Right atrium auricular region (tissue), 2 donors: Measurements from ENCODE around the gene MFSD6. TPM values are rescaled to one million over a fixed set of nuclear protein-coding genes. Genes with fewer than 3 reads are reported as not detected.
"Not testable (repeated sequence)": the region's sequence is repeated elsewhere in the genome, so short reads cannot be mapped to it uniquely, and the experiment has no call there.

ENCODE experiments used
- DNase-seq: peaks from one replicate; pipeline ENCODE4 v3.0.0-alpha.2; 2019; ENCODE audit warnings: low spot score
- H3K27ac ChIP-seq, 2 donors: fragments of 200-600 bp; sonication (generic); 1 replicate in 1 of 2; 2 replicates in 1 of 2; pipeline ENCODE4 v1.5.1; 2016 to 2019
- H3K27me3 ChIP-seq, 2 donors: fragments of 200-600 bp; sonication (generic); one replicate each; pipeline versions ENCODE4 v1.5.1 to v1.6.0; 2017 to 2019
- H3K36me3 ChIP-seq: fragments of 200-600 bp; sonication (generic); one replicate; pipeline ENCODE4 v1.5.1; 2016
- H3K4me1 ChIP-seq, 2 donors: fragments of 200-600 bp; sonication (generic); one replicate each; pipeline versions ENCODE4 v1.5.1 to v1.6.0; 2017 to 2019
- H3K4me3 ChIP-seq, 2 donors: fragments of 200-600 bp; sonication (generic); 1 replicate in 1 of 2; 2 replicates in 1 of 2; pipeline ENCODE4 v1.5.1; 2017 to 2019; ENCODE audit warnings: mild to moderate bottlenecking in 1 of 2, moderate library complexity in 1 of 2
- H3K9me3 ChIP-seq, 2 donors: fragments of 200-600 bp; sonication (generic); one replicate each; pipeline ENCODE4 v1.5.1; 2019
- CTCF ChIP-seq, 2 donors: fragments of 200-600 bp; sonication (generic); IDR thresholded peaks; one replicate each; pipeline ENCODE4 v1.5.1; 2019; ENCODE audit warnings: antibody characterized with exemption in 2 of 2
- total RNA-seq, 2 donors: library from RNA; depleted of rRNA; stranded (reverse); fragments of >200 nt; gene quantifications; one replicate each; pipeline ENCODE4 v1.1.0, GENCODE V29; 2016

The MFSD6 gene
- total RNA-seq, 2 donors from 2014 or later: 57.2 to 72.7 TPM

- TF ChIP-seq CTCF (IDR thresholded peaks at IDR 0.05): no peak
- Histone ChIP-seq H3K4me1 (peaks cover 0 to 10% of the 10 kb centered on the region in 2 donors), H3K36me3 (peaks cover 18% of the 10 kb centered on the region), H3K4me3 (no peak overlapping the region), H3K27me3 (no peaks in the 10 kb centered on the region), H3K9me3 (no peaks in the 10 kb centered on the region), H3K27ac (no peak overlapping the region)
- no peak for DNase-seq
Observed at GRCh38 chr2:190490502-190490901, 82.3 kb downstream of the MFSD6 start.

- DNase-seq: no peak
- H3K36me3 ChIP-seq: peaks cover 18% of the 10 kb centered on the region
- H3K4me1 ChIP-seq: no peaks in the 10 kb centered on the region
- no peak overlapping the region for H3K27ac ChIP-seq
- TF ChIP-seq CTCF (IDR thresholded peaks at IDR 0.05): no peak
- H3K9me3 ChIP-seq: no peaks in the 10 kb centered on the region
- no peaks in the 10 kb centered on the region for H3K27me3 ChIP-seq
- H3K4me3 ChIP-seq: no peak overlapping the region
Observed at GRCh38 chr2:190493095-190493494, 84.9 kb downstream of the MFSD6 start.

GRCh38 chr2:190494600-190495227, 86.6 kb downstream of the MFSD6 start:
- not testable (repeated sequence) for H3K27me3 ChIP-seq, H3K36me3 ChIP-seq, H3K4me1 ChIP-seq, H3K4me3 ChIP-seq, H3K27ac ChIP-seq, H3K9me3 ChIP-seq, DNase-seq

GRCh38 chr2:190497428-190497827, 89.3 kb downstream of the MFSD6 start:
- Histone ChIP-seq H3K27me3 (no peaks in the 10 kb centered on the region), H3K27ac (no peak overlapping the region), H3K4me1 (no peaks in the 10 kb centered on the region), H3K9me3 (no peaks in the 10 kb centered on the region), H3K4me3 (no peak overlapping the region), H3K36me3 (peaks cover 9% of the 10 kb centered on the region)
- no peak for TF ChIP-seq CTCF (IDR thresholded peaks at IDR 0.05)
- DNase-seq: no peak

GRCh38 chr2:190499273-190499672, 91.1 kb downstream of the MFSD6 start:
- no peak overlapping the region for H3K4me3 ChIP-seq
- H3K27ac ChIP-seq: no peak overlapping the region

GRCh38 chr2:190500054-190500502, 91.9 kb downstream of the MFSD6 start:
- no peak overlapping the region for H3K4me3 ChIP-seq
- H3K36me3 ChIP-seq: peaks cover 13% of the 10 kb centered on the region
- H3K9me3 ChIP-seq: no peaks in the 10 kb centered on the region
- no peaks in the 10 kb centered on the region for H3K4me1 ChIP-seq
- no peak overlapping the region for H3K27ac ChIP-seq
- DNase-seq: no peak
- no peak for TF ChIP-seq CTCF (IDR thresholded peaks at IDR 0.05)
- no peaks in the 10 kb centered on the region for H3K27me3 ChIP-seq

More at GRCh38 chr2:190499273-190499672, 91.1 kb downstream of the MFSD6 start:
- no peaks in the 10 kb centered on the region for H3K27me3 ChIP-seq
- no peak for TF ChIP-seq CTCF (IDR thresholded peaks at IDR 0.05)
- peaks cover 9% of the 10 kb centered on the region for H3K36me3 ChIP-seq
- H3K4me1 ChIP-seq: no peaks in the 10 kb centered on the region
- DNase-seq: no peak
- no peaks in the 10 kb centered on the region for H3K9me3 ChIP-seq
